Liver (tissue), 9 donors: Measurements from ENCODE around the gene ARF1. TPM values are rescaled to one million over a fixed set of nuclear protein-coding genes. Genes with fewer than 3 reads are reported as not detected.
A peak's percentile ranks its signal among the peaks of the same experiment; 100 is the strongest.

Experiments
- DNase-seq: peaks from one replicate; pipeline ENCODE4 v3.0.0-alpha.2; 2017; ENCODE audit warnings: low spot score
- H3K27ac ChIP-seq, 2 donors: one replicate each; pipeline ENCODE4 v1.7.0; 2013; ENCODE audit warnings: inconsistent platforms in 2 of 2, low read length in 2 of 2, control low read depth in 1 of 2, low read depth in 1 of 2, mild to moderate bottlenecking in 1 of 2
- H3K27me3 ChIP-seq, 4 donors: one replicate each; pipeline versions ENCODE4 v1.6.1 to v1.7.0; 2013; ENCODE audit warnings: low read length in 3 of 4, inconsistent platforms in 1 of 4, mild to moderate bottlenecking in 1 of 4, moderate library complexity in 1 of 4; ENCODE audit not compliant: control insufficient read depth in 4 of 4, insufficient read depth in 4 of 4
- H3K36me3 ChIP-seq, 4 donors: one replicate each; pipeline versions ENCODE4 v1.6.1 to v1.7.0; 2013; ENCODE audit warnings: low read length in 3 of 4, mild to moderate bottlenecking in 3 of 4, low read depth in 1 of 4, moderate library complexity in 1 of 4; ENCODE audit not compliant: control insufficient read depth in 4 of 4, insufficient read depth in 3 of 4
- H3K4me1 ChIP-seq, 4 donors: one replicate each; pipeline versions ENCODE4 v1.6.1 to v1.7.0; 2013; ENCODE audit warnings: low read length in 3 of 4, mild to moderate bottlenecking in 3 of 4, moderate library complexity in 1 of 4; ENCODE audit not compliant: control insufficient read depth in 4 of 4, insufficient read depth in 4 of 4
- H3K4me3 ChIP-seq, 3 donors: one replicate each; pipeline versions ENCODE4 v1.6.1 to v1.7.0; 2013; ENCODE audit warnings: low read length in 3 of 3, control low read depth in 1 of 3, low read depth in 1 of 3, mild to moderate bottlenecking in 1 of 3
- H3K9ac ChIP-seq, 2 donors: one replicate each; pipeline ENCODE4 v1.7.0; 2013; ENCODE audit warnings: low read length in 2 of 2, mild to moderate bottlenecking in 2 of 2, moderate library complexity in 2 of 2, control low read depth in 1 of 2, low read depth in 1 of 2
- H3K9me3 ChIP-seq, 4 donors: one replicate each; pipeline versions ENCODE4 v1.6.1 to v1.7.0; 2013; ENCODE audit warnings: low read length in 3 of 4; ENCODE audit not compliant: control insufficient read depth in 4 of 4
- ATF3 ChIP-seq: IDR thresholded peaks from 2 replicates; pipeline ENCODE4 v1.6.1; 2016; ENCODE audit warnings: antibody characterized with exemption
- FOXA1 ChIP-seq: IDR thresholded peaks from 2 replicates; pipeline ENCODE4 v1.6.1; 2016; ENCODE audit warnings: antibody characterized with exemption
- GABPA ChIP-seq, 2 donors: IDR thresholded peaks in 1 of 2; conservative IDR thresholded peaks in 1 of 2; 2 replicates each; pipeline ENCODE4 v1.6.1; 2016; ENCODE audit warnings: antibody characterized with exemption in 2 of 2, mild to moderate bottlenecking in 1 of 2, moderate library complexity in 1 of 2
- HNF4A ChIP-seq, 2 donors: conservative IDR thresholded peaks; 2 replicates each; pipeline ENCODE4 v1.6.1; 2016; ENCODE audit warnings: antibody characterized with exemption in 2 of 2, mild to moderate bottlenecking in 2 of 2
- HNF4G ChIP-seq: IDR thresholded peaks from 2 replicates; pipeline ENCODE4 v1.6.1; 2016; ENCODE audit warnings: antibody characterized with exemption
- JUND ChIP-seq, 2 donors: IDR thresholded peaks; 2 replicates each; pipeline ENCODE4 v1.6.1; 2016; ENCODE audit warnings: antibody characterized with exemption in 2 of 2
- MAX ChIP-seq: IDR thresholded peaks from 2 replicates; pipeline ENCODE4 v1.6.1; 2016; ENCODE audit warnings: antibody characterized with exemption
- NR2F2 ChIP-seq: IDR thresholded peaks from 2 replicates; pipeline ENCODE4 v1.6.1; 2016; ENCODE audit warnings: antibody characterized with exemption
- RAD21 ChIP-seq, 2 donors: IDR thresholded peaks; 2 replicates each; pipeline ENCODE4 v1.6.1; 2016; ENCODE audit warnings: antibody characterized with exemption in 2 of 2, mild to moderate bottlenecking in 2 of 2
- REST ChIP-seq: IDR thresholded peaks from 2 replicates; pipeline ENCODE4 v1.6.1; 2016; ENCODE audit warnings: antibody characterized with exemption, mild to moderate bottlenecking
- SP1 ChIP-seq: IDR thresholded peaks from 2 replicates; pipeline ENCODE4 v1.6.1; 2018; ENCODE audit warnings: antibody characterized with exemption, mild to moderate bottlenecking
- TAF1 ChIP-seq: conservative IDR thresholded peaks from 2 replicates; pipeline ENCODE4 v1.6.1; 2016; ENCODE audit warnings: antibody characterized with exemption, mild to moderate bottlenecking
- YY1 ChIP-seq: IDR thresholded peaks from 2 replicates; pipeline ENCODE4 v1.6.1; 2016; ENCODE audit warnings: antibody characterized with exemption, mild to moderate bottlenecking
- ZBTB33 ChIP-seq: IDR thresholded peaks from 2 replicates; pipeline ENCODE4 v1.6.1; 2016; ENCODE audit warnings: antibody characterized with exemption
- WGBS: extraction: QIAGEN DNeasy Blood & Tissue Kit; methylation state at CpG from one replicate; pipeline ENCODE4 v1.1.7; 2013; 5-methylcytosine and 5-hydroxymethylcytosine counted together
- polyA plus RNA-seq, 2 donors: library from polyadenylated mRNA; stranded (reverse) in 1 of 2; unstranded in 1 of 2; fragments of 200-250 nt in 1 of 2; fragments of >200 nt in 1 of 2; fragmentation: Nextera tagmentation in 1 of 2; extraction: Ambion mirVana in 1 of 2; gene quantifications; one replicate each; pipeline versions ENCODE4 v1.2.1 to v1.2.3, GENCODE V29; 2013 to 2015
- total RNA-seq, 2 donors: library from RNA; depleted of rRNA; stranded (reverse); fragments of >200 nt; gene quantifications; one replicate each; pipeline ENCODE4 v1.2.3, GENCODE V29; 2014
- TF ChIP-seq, protein P1 (sequence below): fragments of 150-350 bp; IDR thresholded peaks from 2 replicates; pipeline ENCODE4 v1.5.1; 2017; ENCODE audit warnings: improper control_type of control experiment, low read depth, low read length; ENCODE audit not compliant: missing input control
- donor health status: healthy.
- donor health status: healthy.
- donor health status: healthy.
- donor health status: healthy.
- donor health status: healthy.

Gene ARF1
- total and polyA plus RNA-seq, 4 donors = 151 to 282 (median 213) TPM

GRCh38 chr1:228107636-228108035 lies 25.1 kb downstream of the ARF1 start:
- H3K27ac ChIP-seq = no peak overlapping the region

GRCh38 chr1:228108055-228108690 lies 25.7 kb downstream of the ARF1 start:
- peaks cover 0 to 15% (median 10%) of the 10 kb centered on the region in 4 donors for H3K36me3 ChIP-seq
- no peaks in the 10 kb centered on the region for H3K27me3 ChIP-seq
- peak overlapping the region; percentile 68 to 99 (median 89) for H3K4me3 ChIP-seq
- peak overlapping the region; percentile 75 to 98 for H3K9ac ChIP-seq
- H3K9me3 ChIP-seq = no peaks in the 10 kb centered on the region
- 75% methylated on average over 11 of the region's 11 CpGs for WGBS
- peak overlapping the region; percentile 70 to 91 for H3K27ac ChIP-seq
- H3K4me1 ChIP-seq = peaks cover 3 to 41% (median 31%) of the 10 kb centered on the region in 4 donors
- no peak for TF ChIP-seq ATF3
- TF ChIP-seq RAD21 (IDR thresholded peaks at IDR 0.05) = no peak
- no peak for TF ChIP-seq NR2F2
- TF ChIP-seq, protein P1, sequence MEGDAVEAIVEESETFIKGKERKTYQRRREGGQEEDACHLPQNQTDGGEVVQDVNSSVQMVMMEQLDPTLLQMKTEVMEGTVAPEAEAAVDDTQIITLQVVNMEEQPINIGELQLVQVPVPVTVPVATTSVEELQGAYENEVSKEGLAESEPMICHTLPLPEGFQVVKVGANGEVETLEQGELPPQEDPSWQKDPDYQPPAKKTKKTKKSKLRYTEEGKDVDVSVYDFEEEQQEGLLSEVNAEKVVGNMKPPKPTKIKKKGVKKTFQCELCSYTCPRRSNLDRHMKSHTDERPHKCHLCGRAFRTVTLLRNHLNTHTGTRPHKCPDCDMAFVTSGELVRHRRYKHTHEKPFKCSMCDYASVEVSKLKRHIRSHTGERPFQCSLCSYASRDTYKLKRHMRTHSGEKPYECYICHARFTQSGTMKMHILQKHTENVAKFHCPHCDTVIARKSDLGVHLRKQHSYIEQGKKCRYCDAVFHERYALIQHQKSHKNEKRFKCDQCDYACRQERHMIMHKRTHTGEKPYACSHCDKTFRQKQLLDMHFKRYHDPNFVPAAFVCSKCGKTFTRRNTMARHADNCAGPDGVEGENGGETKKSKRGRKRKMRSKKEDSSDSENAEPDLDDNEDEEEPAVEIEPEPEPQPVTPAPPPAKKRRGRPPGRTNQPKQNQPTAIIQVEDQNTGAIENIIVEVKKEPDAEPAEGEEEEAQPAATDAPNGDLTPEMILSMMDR = no peak
- no peak for TF ChIP-seq SP1
- TF ChIP-seq JUND (IDR thresholded peaks at IDR 0.05) = no peak
- no peak for TF ChIP-seq HNF4G
- TF ChIP-seq FOXA1 = no peak
- no peak for TF ChIP-seq MAX
- no peak for TF ChIP-seq HNF4A (conservative IDR thresholded peaks at IDR 0.05)
- no peak for TF ChIP-seq ZBTB33
- TF ChIP-seq REST = no peak
- TF ChIP-seq GABPA (IDR thresholded peaks at IDR 0.05 in 1 of 2, conservative IDR thresholded peaks at IDR 0.05 in 1 of 2) = no peak
- TF ChIP-seq YY1 = no peak
- no peak for TF ChIP-seq TAF1
- no peak for DNase-seq

More at GRCh38 chr1:228107636-228108035, 25.1 kb downstream of the ARF1 start:
- H3K4me1 ChIP-seq = peaks cover 3 to 44% (median 31%) of the 10 kb centered on the region in 4 donors
- no peak overlapping the region for H3K4me3 ChIP-seq
- H3K9ac ChIP-seq = no peak overlapping the region
- H3K9me3 ChIP-seq = no peaks in the 10 kb centered on the region
- TF ChIP-seq HNF4A (conservative IDR thresholded peaks at IDR 0.05) = no peak
- H3K27me3 ChIP-seq = no peaks in the 10 kb centered on the region
- DNase-seq = no peak
- H3K36me3 ChIP-seq = peaks cover 0 to 15% (median 10%) of the 10 kb centered on the region in 4 donors
- WGBS = 95% methylated on average over 19 of the region's 19 CpGs
